Ecto neural progenitor cell (in vitro differentiated cells): ENCODE measurements around the gene DNAH2.

Source experiments
- DNase-seq: peaks from one replicate; pipeline ENCODE4 v3.0.0-alpha.2; 2018; ENCODE audit warnings: low spot score

Gene DNAH2

DNA sequence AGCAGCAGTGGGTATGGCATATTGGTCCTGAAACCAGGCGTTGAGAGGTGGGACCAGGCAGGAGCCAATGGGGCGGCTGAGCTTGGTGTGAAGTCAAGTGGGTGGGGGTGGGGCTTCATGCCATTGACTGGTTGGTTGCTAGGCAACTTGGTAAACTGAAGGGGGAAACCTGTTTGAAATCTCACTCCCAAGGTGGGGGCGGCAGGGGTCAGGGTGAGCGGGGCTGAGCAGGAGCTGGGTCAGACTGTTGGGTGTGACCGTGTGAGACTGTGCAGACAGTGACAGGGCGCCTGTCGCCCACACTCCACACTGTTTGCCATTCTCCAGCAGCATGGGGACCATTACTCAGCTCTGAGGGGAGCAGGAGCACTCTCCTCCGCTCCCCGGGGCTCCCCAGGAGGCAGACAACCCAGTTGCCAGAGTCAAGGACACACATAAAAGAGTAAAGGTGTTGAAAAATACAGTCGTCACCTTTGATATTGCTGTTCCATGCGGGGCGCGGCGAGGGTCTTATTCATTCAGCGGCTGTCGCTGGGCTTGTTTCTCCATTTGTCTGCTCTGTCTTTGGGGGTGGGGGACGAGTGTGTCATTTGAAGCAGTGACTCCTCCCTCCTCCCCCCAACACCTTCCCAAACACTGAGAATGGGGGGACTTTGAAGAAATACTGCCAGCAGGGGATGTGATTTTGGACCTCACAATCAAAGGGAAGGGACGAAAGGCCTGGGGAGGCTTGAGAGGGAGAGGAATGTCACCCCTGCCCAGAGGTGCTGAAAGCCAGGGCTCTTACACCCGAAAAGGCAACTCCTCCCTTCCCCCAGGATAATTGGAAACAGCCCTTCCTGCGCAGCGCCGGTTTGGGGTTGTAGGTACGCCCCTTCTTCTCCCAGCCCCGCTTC, 13.7 kb upstream of the DNAH2 start:
- peak; percentile 91 for DNase-seq

DNA sequence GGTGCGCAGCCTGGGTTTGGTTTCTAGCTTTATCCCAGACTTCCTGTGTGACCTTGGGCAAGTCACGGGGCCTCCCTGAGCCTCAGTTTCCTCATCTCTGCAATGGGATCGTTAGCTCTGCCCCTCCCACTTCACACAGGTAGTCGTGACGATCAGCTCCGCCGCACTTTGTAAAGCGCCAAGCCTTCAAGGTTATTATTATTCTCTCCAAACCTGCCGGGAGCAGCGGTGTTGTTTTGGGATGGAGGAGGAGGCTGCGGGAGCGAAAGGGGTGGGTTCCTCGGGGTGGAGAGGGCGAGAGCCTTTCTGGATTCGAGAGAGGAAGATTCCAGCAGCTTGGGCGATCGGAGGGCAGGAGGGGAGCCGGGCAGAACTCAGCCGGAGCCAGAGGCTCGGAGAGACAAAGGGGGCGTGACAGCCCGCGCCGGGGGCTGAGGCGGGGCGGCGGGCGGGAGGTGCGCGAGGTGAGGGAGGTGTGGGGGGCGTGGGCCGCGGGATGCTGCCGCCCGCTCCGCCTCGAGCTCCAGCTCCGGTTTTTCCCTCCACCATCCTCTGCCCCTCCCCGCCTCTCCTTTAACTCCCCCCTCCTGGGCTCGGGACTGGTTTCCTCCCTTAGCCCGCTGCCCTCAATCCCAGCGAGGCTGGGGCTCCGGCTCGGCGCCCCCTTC, 12.8 kb upstream of the DNAH2 start, which contains the start of gene EFNB3:
Gene EFNB3, plus strand, starts transcription at position 602 of the 668 bp plus-strand sequence. CDS start 397 bp downstream, outside the sequence.
- peak; percentile 91 for DNase-seq

DNA sequence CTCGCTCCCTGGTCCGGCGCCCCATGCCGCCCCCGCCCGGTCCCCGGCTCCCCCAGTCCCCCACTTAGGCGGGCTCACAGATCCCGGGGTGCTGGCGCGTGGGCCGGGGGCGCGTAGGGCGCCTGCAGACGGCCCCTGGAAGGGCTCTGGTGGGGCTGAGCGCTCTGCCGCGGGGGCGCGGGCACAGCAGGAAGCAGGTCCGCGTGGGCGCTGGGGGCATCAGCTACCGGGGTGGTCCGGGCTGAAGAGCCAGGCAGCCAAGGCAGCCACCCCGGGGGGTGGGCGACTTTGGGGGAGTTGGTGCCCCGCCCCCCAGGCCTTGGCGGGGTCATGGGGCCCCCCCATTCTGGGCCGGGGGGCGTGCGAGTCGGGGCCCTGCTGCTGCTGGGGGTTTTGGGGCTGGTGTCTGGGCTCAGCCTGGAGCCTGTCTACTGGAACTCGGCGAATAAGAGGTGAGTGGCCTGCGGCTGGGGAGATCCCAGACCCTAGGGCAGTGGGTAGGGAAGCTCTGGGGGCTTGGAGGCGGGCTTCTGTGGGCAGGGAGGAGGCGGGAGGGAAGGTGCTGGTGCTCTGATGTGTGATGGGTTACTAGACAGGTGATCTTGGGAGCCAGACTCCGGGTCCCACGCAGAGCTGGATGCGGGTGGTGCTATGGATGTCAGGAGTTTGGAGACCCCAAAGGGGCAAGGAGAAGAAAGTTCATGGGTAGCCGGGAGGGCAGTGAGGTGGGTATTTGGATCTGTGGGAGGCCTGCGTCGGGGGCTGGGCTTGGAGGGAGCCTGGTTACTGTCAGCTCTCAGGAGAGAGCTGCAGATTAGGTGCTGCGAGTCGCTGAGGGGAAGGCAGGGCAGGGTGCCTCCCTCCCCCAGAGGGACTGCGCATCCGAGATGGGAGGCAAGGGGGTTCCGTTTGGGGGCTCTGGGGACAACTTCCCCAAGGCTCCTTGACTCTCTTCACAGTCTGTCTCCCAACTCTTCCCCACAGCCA, 12.0 kb upstream of the DNAH2 start:
- DNase-seq, result peak; percentile 72

DNA sequence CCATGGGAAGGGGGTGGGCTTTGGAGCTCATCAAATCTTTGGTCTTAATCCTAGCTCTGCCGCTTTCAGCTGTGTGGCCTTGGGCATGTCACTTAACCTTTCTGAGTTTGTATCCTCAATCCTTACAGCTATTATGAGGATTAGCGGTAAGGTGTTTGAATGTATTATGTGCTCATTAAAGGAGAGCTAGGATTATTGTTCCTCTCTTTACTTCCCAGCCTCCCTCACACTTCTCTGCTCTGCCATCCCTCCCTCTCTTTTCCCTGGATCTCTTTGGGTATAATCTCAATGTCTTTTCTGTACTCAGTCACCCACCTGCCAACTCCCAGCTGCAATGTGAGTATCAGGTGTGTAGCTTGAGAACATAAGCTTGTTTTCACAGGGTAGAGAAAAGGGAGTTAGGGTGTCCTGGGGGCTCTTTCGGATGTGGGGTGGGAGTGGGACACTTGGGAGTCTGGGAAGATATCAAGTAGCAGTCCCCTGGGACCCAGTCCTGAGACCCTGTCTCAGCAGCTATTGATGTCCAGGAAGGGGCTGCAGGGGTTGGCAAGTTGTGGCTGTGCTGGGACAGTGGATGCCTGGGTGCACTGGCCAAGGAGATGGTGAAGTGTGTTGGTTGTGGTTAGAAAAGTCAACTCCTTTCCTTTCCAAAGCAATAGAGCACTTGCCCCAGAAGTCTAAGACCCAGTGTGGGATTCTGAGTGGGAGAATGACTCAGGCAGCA, 10.8 kb upstream of the DNAH2 start:
- no peak for DNase-seq

DNA sequence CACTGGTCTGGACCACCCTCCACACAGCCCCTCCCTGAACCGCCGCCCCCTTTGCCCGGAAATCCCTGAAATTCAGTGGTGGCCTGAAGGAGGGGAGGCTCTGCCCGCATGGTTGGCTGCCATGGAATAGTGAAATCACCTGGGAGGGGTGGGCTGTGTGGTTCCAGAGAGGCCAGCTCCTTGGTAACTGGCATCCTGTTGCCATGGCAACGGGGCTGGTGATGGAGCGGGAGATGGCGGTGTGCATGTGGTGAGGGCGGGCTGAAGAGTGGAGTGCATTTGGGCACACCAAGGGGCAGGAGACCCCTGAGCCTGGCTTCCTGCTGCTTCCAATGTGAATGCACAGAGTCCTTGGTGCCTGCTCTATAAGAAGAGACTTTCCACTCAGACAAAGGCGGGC, 10.1 kb upstream of the DNAH2 start:
- peak; percentile 66 for DNase-seq

DNA sequence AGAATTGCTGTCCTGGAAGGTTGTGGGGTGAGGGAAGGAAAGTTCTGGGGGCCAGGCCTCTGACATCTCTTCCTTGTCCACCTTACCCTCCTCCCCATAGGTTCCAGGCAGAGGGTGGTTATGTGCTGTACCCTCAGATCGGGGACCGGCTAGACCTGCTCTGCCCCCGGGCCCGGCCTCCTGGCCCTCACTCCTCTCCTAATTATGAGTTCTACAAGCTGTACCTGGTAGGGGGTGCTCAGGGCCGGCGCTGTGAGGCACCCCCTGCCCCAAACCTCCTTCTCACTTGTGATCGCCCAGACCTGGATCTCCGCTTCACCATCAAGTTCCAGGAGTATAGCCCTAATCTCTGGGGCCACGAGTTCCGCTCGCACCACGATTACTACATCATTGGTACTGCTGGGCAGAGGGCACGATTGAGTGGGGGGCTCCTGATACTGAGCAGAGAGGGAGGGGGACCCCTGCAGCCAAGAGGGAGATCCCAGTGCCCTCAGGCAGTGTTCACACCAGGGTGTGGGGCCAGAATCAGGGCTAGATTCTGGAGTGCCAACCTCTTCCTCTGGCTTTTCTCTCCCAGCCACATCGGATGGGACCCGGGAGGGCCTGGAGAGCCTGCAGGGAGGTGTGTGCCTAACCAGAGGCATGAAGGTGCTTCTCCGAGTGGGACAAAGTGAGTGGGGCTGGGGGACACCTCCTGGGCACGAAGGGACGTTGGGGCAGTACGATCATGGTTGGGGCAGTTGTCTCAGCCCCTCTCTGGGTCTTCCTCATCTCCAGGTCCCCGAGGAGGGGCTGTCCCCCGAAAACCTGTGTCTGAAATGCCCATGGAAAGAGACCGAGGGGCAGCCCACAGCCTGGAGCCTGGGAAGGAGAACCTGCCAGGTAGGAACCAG, 9.4 kb upstream of the DNAH2 start:
- no peak for DNase-seq

DNA sequence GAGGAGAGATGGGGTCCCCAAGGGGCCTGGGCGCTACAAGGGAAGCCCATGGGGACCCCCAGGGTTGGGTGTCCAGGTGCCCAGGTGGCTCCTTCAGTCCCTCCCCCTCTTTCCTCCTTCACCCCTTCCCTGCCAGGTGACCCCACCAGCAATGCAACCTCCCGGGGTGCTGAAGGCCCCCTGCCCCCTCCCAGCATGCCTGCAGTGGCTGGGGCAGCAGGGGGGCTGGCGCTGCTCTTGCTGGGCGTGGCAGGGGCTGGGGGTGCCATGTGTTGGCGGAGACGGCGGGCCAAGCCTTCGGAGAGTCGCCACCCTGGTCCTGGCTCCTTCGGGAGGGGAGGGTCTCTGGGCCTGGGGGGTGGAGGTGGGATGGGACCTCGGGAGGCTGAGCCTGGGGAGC, 8.5 kb upstream of the DNAH2 start:
- DNase-seq, result no peak

DNA sequence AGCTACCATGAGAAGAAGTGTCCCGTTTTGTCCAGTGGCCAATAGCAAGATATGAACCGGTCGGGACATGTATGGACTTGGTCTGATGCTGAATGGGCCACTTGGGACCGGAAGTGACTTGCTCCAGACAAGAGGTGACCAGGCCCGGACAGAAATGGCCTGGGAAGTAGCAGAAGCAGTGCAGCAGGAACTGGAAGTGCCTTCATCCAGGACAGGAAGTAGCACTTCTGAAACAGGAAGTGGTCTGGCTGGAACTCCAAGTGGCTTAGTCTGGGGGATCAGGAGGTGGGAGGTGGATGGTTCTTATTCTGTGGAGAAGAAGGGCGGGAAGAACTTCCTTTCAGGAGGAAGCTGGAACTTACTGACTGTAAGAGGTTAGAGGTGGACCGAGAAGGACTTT, 7.2 kb upstream of the DNAH2 start:
- no peak for DNase-seq

DNA sequence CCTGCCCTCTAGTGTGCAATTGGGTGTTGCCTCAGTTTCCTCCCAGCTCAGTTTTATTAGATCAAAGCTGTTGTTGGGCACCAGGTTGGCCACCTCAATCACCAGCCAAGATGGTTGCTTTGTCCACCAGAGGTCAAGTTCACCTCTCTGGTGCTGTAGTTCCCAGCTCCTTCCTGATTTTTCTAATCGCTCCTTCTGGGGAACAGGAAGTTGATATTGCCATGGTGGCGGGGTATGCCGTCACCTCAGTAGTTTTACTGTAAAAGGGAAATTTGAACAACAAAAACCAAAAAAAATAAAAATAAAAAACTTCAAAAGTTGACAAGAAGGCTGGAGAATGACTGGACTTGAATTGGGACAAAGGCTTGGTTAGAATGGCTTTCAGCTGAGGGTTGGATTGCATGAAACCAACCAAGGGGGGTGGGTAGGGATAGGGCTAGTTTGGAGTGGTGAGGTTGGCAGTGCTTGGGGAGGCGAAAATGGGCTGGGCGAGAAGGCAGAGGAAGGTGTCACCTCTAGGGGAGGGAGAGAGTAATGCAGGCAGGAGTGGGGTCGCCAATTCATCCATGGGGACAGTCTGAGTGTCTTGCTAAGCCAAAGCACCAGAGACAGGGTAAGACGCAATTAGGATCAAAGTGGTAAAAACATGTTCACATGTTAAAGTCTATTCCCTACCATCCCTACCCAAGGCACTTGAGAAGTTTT, 6.3 kb upstream of the DNAH2 start:
- no peak for DNase-seq

DNA sequence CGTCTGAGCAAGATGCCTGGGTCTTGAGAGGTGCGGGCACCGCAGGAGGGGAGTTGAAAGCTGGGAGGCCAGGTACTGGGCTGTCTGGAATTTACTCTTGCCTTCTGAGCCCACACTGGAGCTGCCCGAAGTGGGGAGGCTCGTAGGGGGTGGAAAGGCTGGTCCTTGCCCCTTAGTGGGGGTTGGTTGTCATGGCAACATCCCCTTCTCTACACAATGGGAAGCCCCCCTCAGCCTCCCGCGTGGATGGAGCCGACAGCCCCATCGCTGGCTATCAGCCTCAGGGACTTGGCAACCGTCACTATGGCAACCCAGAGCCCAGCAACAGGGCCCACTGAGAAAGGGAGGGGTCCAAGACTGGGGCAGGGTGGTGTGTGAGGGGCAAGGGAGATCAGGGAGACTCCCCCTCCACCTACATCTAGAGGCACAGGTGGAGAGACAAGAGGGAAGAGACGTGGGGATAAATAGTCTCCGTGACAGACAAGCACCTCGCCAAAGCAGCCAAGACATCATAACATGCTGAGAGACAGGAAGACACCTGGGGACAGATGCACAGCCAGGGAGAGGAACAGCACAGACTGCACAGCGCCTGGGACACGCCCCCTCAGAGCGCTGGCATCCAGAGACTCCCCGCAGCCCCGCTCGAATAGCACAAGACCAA, 5.3 kb upstream of the DNAH2 start:
- DNase-seq, result peak; percentile 93

DNA sequence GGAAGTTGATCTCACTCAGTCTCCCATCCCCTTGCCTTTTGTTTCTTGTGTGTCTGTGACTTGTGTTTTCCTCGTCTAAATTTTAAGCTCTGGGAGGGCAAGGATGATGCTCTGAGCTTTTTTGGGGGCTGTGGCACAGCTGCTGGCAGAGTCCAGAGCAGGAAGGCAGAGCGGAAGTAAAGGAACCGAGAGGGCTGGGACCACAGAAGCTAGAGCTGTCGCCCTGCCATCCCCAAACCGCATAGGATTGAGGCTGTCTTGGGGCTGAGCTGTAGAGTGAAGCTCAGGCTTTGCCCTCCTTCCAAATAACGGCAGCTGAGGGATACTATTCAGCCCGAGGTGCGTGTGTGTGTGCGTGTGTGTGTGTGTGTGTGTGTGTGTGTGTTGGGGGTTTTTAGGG, 3.8 kb upstream of the DNAH2 start:
- DNase-seq, result no peak

DNA sequence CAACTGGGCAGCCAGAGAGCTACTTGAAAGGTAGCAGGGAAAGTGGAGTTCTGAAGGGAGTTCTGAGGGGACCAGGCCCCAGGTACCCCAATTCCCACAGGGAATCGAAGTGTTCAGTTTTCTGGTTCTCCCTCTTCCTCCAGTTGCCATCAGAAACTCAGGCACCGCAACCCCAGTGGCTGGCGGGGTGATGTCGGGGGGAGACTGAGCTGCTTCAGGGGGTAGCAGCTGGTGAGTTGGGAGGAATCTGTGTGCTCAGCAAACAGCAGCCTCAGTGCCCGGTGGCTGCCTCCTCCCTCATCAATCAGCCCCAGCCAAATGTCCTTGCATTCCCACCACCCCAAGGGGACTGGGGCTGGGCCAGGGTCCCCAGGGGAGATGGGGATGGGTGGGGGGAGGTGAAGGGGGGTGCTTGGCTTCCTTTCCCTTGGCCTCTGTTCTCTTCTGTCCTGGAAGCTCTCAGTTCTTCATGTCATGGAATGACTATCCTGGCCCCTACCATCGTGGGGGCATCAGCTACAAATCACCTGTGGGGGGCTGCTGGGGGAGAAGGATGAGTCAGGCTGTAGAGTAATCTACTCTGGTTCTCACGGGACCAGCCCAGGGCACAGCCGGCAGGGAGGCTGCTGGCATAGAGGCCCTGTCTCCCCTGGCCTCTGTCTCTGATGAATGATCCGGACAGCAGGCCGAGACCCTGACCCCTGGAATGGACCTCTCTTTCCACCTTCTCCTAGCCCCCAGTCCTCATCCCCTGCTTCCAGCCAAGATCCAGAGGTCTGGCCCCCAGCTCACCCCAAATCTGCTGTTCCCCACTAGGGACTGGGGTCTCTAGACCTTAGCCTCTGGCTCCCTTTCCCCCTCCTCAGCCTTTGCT, 2.6 kb upstream of the DNAH2 start:
- DNase-seq, result no peak

DNA sequence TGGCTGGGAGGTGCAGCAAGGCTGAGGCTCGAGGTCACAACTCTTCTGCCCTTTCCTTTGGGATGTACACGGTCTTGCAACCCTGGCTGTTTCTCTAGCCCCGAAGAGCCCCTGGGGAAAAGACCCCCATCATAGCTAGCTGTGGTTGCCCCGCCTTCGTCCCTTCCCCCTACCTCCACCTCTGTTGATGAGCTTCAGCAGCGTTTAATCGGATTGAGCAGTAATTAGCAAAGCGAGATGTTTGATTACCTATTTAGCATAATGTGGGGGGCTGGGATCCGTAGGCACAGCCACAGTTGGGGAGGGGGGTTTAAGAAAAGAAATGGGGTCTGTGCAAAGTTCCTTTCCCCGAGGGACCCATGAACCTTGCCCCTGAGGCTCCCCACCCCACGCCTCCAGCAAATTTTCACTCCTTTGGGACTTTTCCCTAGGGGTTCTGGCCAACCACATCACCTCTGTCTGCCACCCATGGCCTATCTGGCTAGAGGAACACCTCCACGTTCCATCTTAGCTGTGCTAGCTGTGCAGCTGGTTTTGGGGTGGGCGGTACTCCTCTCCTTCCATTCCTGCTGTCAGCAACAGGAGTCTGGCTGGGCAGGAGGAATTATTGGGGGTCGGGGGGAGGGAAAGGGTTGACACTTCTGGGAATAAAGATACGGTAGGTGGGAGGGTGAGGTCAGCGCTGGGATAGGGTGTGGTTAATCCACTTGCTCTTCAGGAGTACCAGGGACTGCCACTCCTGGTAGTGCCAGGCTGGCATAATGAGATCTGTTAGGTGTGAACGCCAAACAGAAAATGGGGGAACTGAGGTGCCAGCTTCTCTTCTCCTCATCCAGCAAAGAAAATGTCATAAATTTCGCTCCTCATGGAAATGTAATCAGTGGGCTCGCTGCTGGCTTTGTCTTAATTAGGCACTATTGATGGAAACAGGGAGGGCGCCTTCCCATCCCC, 1.3 kb upstream of the DNAH2 start:
- no peak for DNase-seq

DNA sequence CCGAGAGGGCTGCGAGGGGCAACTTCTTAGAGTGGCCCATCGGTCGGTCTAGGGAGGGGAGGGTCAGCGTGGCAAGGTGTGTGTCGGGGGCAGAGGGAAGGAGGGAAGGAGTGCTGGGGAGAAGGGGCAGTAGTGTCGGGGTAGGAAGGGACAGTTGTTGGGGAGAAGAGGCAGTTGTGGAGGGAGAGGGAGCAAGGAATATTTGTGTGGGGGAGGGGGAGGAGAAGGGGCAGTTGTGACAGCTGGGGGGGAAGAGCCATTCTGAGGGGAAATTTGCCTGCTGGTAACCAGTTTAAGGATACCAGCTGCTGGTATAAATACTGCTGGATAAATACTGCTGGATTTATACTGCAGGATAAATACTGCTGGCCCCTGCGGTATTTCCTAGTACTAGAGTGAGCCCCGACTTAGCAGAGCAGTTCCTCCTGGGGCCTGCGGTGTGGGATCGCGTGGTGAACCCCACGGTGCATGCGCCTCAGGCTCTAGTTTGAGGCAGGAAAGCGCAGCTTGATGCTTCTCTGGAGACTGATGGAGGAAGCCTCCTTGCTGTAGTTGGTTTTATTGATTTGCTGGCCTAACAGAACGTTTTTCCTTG, 309 bp downstream of the DNAH2 start:
- no peak for DNase-seq

DNA sequence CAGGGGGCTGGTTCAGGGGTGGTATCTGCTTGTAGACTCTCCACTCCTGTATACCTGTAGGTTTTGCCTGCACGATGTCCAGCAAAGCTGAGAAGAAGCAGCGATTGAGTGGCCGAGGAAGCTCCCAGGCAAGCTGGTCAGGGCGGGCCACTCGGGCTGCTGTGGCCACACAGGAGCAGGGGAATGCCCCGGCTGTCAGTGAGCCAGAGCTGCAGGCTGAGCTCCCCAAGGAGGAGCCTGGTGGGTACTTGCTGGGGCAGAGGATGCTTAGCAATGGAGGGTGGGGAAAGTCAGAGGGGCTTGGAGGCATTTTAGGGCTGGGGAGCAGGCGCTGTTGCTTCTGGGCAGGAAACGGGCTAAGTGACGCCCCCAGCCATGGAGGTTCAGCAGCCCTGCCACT, 2.1 kb downstream of the DNAH2 start:
- no peak for DNase-seq

DNA sequence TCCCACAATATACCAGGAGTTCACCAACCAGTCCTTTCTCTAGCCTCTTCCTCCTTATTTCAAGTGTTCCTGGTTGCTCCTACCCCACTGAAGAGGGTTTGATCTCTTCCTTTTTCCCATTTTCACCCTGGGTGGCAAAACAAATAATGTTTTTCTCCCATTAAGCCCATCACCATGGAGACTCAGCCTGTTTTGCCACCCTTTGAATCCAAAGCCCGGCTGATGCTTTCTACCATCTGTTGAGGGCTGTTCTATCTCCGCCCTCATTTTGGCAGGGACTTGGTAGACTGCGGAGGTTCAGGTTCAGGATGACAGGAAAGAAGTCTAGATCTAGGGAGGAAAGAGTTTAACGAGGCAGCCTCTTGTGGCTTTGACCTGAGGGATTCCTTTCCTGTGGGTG, 2.6 kb downstream of the DNAH2 start:
- no peak for DNase-seq

DNA sequence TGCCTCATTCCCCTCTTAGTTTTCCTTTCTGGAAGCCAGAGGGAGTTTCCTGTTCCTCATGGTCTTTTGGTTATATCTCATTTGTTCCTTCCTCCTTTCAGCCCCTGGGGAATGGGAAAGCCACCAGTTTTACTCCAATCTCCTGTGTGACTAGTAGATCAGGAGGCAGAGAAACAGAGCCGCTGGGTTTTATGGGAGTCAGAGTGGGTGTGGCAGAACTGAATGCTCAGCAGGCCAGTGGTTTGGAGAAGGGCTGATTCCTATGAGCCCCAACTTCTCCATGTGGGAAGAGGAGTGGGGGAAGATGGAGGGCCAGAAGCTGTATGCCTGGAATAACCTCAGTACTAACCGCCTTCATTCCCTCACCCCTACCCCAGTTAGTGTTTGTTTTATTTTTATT, 4.1 kb downstream of the DNAH2 start:
- no peak for DNase-seq
